H1 (cell line): ENCODE measurements around the gene MASP1. TPM values are rescaled to one million over a fixed set of nuclear protein-coding genes. Genes with fewer than 3 reads are reported as not detected.

Experiments
- BRCA1 ChIP-seq: IDR thresholded peaks from 2 replicates; pipeline ENCODE4 v1.6.1; 2012; ENCODE audit warnings: low read depth, low read length, improper control_type of control experiment
- CHD1 ChIP-seq: IDR thresholded peaks from 2 replicates; pipeline ENCODE4 v1.6.1; 2012; ENCODE audit warnings: low read depth, low read length, improper control_type of control experiment
- SAP30 ChIP-seq: fragments of 300-600 bp; sonication (generic); IDR thresholded peaks from 2 replicates; pipeline ENCODE4 v1.7.1; 2012; ENCODE audit warnings: low read length, moderate library complexity, mild to moderate bottlenecking, inconsistent platforms; ENCODE audit not compliant: insufficient read depth, insufficient replicate concordance
- SRF ChIP-seq: IDR thresholded peaks from 2 replicates; pipeline ENCODE4 v1.6.1; 2011; ENCODE audit warnings: mild to moderate bottlenecking, low read depth, low read length, moderate library complexity
- polyA plus RNA-seq, 7 experiments: library from polyadenylated mRNA; depleted of rRNA in 3 of 7; stranded (reverse) in 5 of 7; unstranded in 2 of 7; fragments of >200 nt in 5 of 7; fragments of 200-250 nt in 2 of 7; gene quantifications; 1 replicate in 5 of 7; 2 replicates in 1 of 7; 4 replicates in 1 of 7; pipeline versions ENCODE4 v1.2.1 to v1.2.3, GENCODE V29; 2011 to 2013; ENCODE audit warnings: missing spikeins in 2 of 7, mixed read lengths in 2 of 7
- total RNA-seq: library from RNA; stranded (reverse); fragmentation: NEBNext Ultra II Directional; extraction: Animal tissue kit (Norgen Biotek cat#: 25700); gene quantifications from 2 replicates; pipeline ENCODE4 v1.2.1, GENCODE V29; 2021

MASP1 gene
- total and polyA plus RNA-seq, 2 of the 8 experiments (the other 6 are each of a cell fraction or from before 2014, with no cell fraction given): 2.7 to 3.5 TPM

GRCh38 chr3:187210091-187210490 is 81.4 kb downstream of the MASP1 start (continued):
- TF ChIP-seq SAP30 (no peak), SRF (no peak), CHD1 (no peak), BRCA1 (no peak)
